Lung (tissue), 12 donors: ENCODE results near the gene TTC28. TPM values are rescaled to one million over a fixed set of nuclear protein-coding genes. Genes with fewer than 3 reads are reported as not detected.

Source experiments
- ATAC-seq: fragments of 200-7000 bp; cut with Tn5 transposase; one replicate; pipeline ENCODE4 v1.9.1; 2020; ENCODE audit warnings: moderate number of reproducible peaks; ENCODE audit not compliant: insufficient read depth, low FRiP score
- DNase-seq, 3 donors: peaks; one replicate each; pipeline ENCODE4 v3.0.0-alpha.2; 2013 to 2017
- H3K27ac ChIP-seq, 2 donors: one replicate each; pipeline ENCODE4 v1.5.1; 2013; ENCODE audit warnings: mild to moderate bottlenecking in 2 of 2, moderate library complexity in 2 of 2, control low read depth in 1 of 2, inconsistent platforms in 1 of 2, low read depth in 1 of 2, low read length in 1 of 2
- H3K27me3 ChIP-seq, 3 donors: one replicate each; pipeline ENCODE4 v1.5.1; 2013; ENCODE audit warnings: low read length in 2 of 3; ENCODE audit not compliant: control insufficient read depth in 3 of 3, insufficient read depth in 3 of 3
- H3K36me3 ChIP-seq, 4 donors: one replicate each; pipeline ENCODE4 v1.5.1; 2013; ENCODE audit warnings: low read length in 4 of 4, mild to moderate bottlenecking in 1 of 4, moderate library complexity in 1 of 4; ENCODE audit not compliant: control insufficient read depth in 4 of 4, insufficient read depth in 4 of 4
- H3K4me1 ChIP-seq, 5 donors: one replicate each; pipeline ENCODE4 v1.5.1; 2013; ENCODE audit warnings: low read length in 5 of 5, mild to moderate bottlenecking in 2 of 5, moderate library complexity in 1 of 5; ENCODE audit not compliant: control insufficient read depth in 5 of 5, insufficient read depth in 5 of 5
- H3K4me3 ChIP-seq: one replicate; pipeline ENCODE4 v1.5.1; 2013; ENCODE audit warnings: mild to moderate bottlenecking, control low read depth, moderate library complexity
- H3K9ac ChIP-seq, 2 donors: one replicate each; pipeline ENCODE4 v1.5.1; 2013; ENCODE audit warnings: low read length in 2 of 2, control low read depth in 1 of 2; ENCODE audit not compliant: insufficient read depth in 1 of 2
- H3K9me3 ChIP-seq, 4 donors: one replicate each; pipeline ENCODE4 v1.5.1; 2013; ENCODE audit warnings: low read length in 3 of 4, mild to moderate bottlenecking in 1 of 4, moderate library complexity in 1 of 4; ENCODE audit not compliant: control insufficient read depth in 4 of 4, insufficient read depth in 3 of 4
- CTCF ChIP-seq: IDR thresholded peaks from 2 replicates; pipeline ENCODE4 v1.5.1; 2012; ENCODE audit warnings: mild to moderate bottlenecking; ENCODE audit errors: control extremely low read depth, extremely low read depth
- WGBS, 2 donors: extraction: QIAGEN DNeasy Blood & Tissue Kit; methylation state at CpG; one replicate each; pipeline ENCODE4 v1.1.7; 2013; 5-methylcytosine and 5-hydroxymethylcytosine counted together
- polyA plus RNA-seq, 2 donors: library from polyadenylated mRNA; stranded (reverse); fragments of 200-250 nt; gene quantifications; one replicate each; pipeline ENCODE4 v1.2.1, GENCODE V29; 2013
- total RNA-seq, 2 donors: library from RNA; depleted of rRNA in 1 of 2; stranded (reverse); fragments of >200 nt in 1 of 2; gene quantifications; one replicate each; pipeline ENCODE4 v1.2.1, GENCODE V29; 2014 to 2021
- donor health status: control.
- donor health status: control.
- donor health status: Bipolar disorder and iron deficiency.
- donor health status: healthy.
- donor health status: DM: yes; HTN: yes; CAD: no.

TTC28 gene
- total and polyA plus RNA-seq, 4 donors, result 4.7 to 72.2 (median 24.8) TPM

GRCh38 chr22:28329186-28330073 lies 350.2 kb downstream of the TTC28 start:
- 60 to 66% methylated on average over 3 of the region's 3 CpGs for WGBS, 2 donors

GRCh38 chr22:28328756-28329155 lies 350.9 kb downstream of the TTC28 start:
- no peaks in the 10 kb centered on the region for H3K36me3 ChIP-seq
- no peaks in the 10 kb centered on the region for H3K27me3 ChIP-seq
- H3K9ac ChIP-seq, result no peak overlapping the region
- ATAC-seq (no peak), DNase-seq (no peak)
- H3K9me3 ChIP-seq, result no peaks in the 10 kb centered on the region
- H3K4me3 ChIP-seq, result no peak overlapping the region
- H3K4me1 ChIP-seq, result peaks cover 0 to 10% (median 5%) of the 10 kb centered on the region in 5 donors
- no peak overlapping the region for H3K27ac ChIP-seq
- WGBS, 2 donors, result 91 to 100% methylated on average over 1 of the region's 1 CpG
- TF ChIP-seq CTCF, result no peak

More at GRCh38 chr22:28329186-28330073, 350.2 kb downstream of the TTC28 start:
- no peaks in the 10 kb centered on the region for H3K27me3 ChIP-seq
- TF ChIP-seq CTCF, result no peak
- no peaks in the 10 kb centered on the region for H3K9me3 ChIP-seq
- no peak overlapping the region for H3K27ac ChIP-seq
- peaks cover 0 to 10% (median 5%) of the 10 kb centered on the region in 5 donors for H3K4me1 ChIP-seq
- no peaks in the 10 kb centered on the region for H3K36me3 ChIP-seq
- no peak for DNase-seq
- no peak for ATAC-seq
- no peak overlapping the region for H3K4me3 ChIP-seq
- H3K9ac ChIP-seq, result no peak overlapping the region

GRCh38 chr22:28316014-28316413 lies 363.6 kb downstream of the TTC28 start:
- ATAC-seq, result no peak
- H3K36me3 ChIP-seq, result no peaks in the 10 kb centered on the region

More at GRCh38 chr22:28316014-28316413, 363.6 kb downstream of the TTC28 start:
- WGBS, 2 donors, result 85 to 88% methylated on average over 4 of the region's 4 CpGs
- DNase-seq, result no peak
- Histone ChIP-seq H3K4me1 (peaks cover 0 to 7% (median 0%) of the 10 kb centered on the region in 5 donors), H3K27ac (no peak overlapping the region), H3K4me3 (no peak overlapping the region), H3K27me3 (no peaks in the 10 kb centered on the region), H3K9me3 (no peaks in the 10 kb centered on the region), H3K9ac (no peak overlapping the region)
- no peak for TF ChIP-seq CTCF
